Adrenal gland (tissue), 5 donors: ENCODE data around the gene CNTN5.

Source experiments
- CTCF ChIP-seq, 6 experiments: fragments of 450-650 bp in 4 of 6; fragments of 200-600 bp in 2 of 6; sonication (generic) in 1 of 6; IDR thresholded peaks; 1 replicate in 5 of 6; 2 replicates in 1 of 6; pipeline versions ENCODE4 v1.5.1 to v1.8.0; 2016 to 2021; ENCODE audit warnings: antibody characterized with exemption in 6 of 6, mild to moderate bottlenecking in 2 of 6, moderate library complexity in 1 of 6
- POLR2A ChIP-seq, 2 donors: fragments of 450-650 bp; IDR thresholded peaks; one replicate each; pipeline ENCODE4 v1.6.1; 2017; ENCODE audit warnings: antibody characterized with exemption in 2 of 2, mild to moderate bottlenecking in 2 of 2, moderate library complexity in 1 of 2
- donor health status: DM: no; HTN: no; CAD: no.

DNA sequence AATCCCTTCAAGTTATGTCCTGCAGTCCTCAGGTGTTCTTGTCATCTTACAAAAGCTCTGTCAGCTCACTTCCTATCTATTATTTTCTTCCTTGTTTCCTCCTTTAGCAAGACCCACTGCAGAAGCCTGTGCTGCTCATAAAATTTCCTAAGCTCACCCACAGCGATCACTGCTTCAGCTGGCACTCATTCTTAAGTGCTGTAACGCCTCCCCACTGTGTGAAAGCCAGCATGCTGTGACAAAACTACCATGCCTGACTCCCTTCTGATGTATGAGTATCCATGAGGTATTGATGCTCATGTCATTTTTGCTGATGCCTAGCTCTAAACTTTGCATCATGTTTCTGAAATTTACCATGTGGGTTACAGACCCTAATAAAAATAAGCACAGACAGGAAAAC, 41.5 kb upstream of the CNTN5 start:
- TF ChIP-seq CTCF (IDR thresholded peaks at IDR 0.05) (no peak), POLR2A (IDR thresholded peaks at IDR 0.05) (no peak)
